ENCODE measurements around the gene HSD17B14. TPM values are rescaled to one million over a fixed set of nuclear protein-coding genes. Genes with fewer than 3 reads are reported as not detected.

HSD17B14 gene
- total and polyA plus RNA-seq, 9 of the 15 experiments (the other 6 are each of a cell fraction or from before 2014, with no cell fraction given): 0.16 TPM; not detected in 8

- TF ChIP-seq ARID2 (IDR thresholded peaks at IDR 0.05) (no peak), GTF2F1 (IDR thresholded peaks at IDR 0.05; ENCODE audit: low read depth, low read length) (peak; percentile 95), HOXB6 (CRISPR knock-in tag; IDR thresholded peaks at IDR 0.05; ENCODE audit: borderline replicate concordance) (peak; percentile 55; the same call in 1 of the 2 replicates), ZBTB26 (CRISPR knock-in tag; IDR thresholded peaks at IDR 0.05) (no peak), ARHGAP35 (IDR thresholded peaks at IDR 0.05; ENCODE audit: partially characterized antibody) (peak; percentile 71), ETS2 (tag; IDR thresholded peaks at IDR 0.05; ENCODE audit: borderline replicate concordance, poor library complexity, severe bottlenecking) (peak; percentile 34), ZNF398 (CRISPR knock-in tag; IDR thresholded peaks at IDR 0.05) (no peak), PHTF2 (CRISPR knock-in tag; IDR thresholded peaks at IDR 0.05) (no peak), SRSF3 (IDR thresholded peaks at IDR 0.05; ENCODE audit: insufficient read depth, low read length) (peak; percentile 79; the same call in 1 of the 2 replicates), ZKSCAN3 (CRISPR knock-in tag; IDR thresholded peaks at IDR 0.05) (no peak), ZNF282 (CRISPR knock-in tag; IDR thresholded peaks at IDR 0.05) (no peak), SRF (CRISPR knock-in tag; IDR thresholded peaks at IDR 0.05) (peak in 1 of 2 experiments; percentile 58; a peak in 1 of 4 replicates), HDAC8 (tag; IDR thresholded peaks at IDR 0.05) (0 out of 2 replicates have a peak, but pooled peaks have one; percentile 38), ZNF431 (CRISPR knock-in tag; IDR thresholded peaks at IDR 0.05) (no peak), ZNF224 (CRISPR knock-in tag; IDR thresholded peaks at IDR 0.05) (0 out of 2 replicates have a peak, but pooled peaks have one; percentile 51), POLR3A (IDR thresholded peaks at IDR 0.05; ENCODE audit: borderline replicate concordance, extremely low read depth, insufficient read depth, insufficient read length) (no peak), DIDO1 (tag; IDR thresholded peaks at IDR 0.05; ENCODE audit: low read depth) (no peak), XRCC4 (IDR thresholded peaks at IDR 0.05; ENCODE audit: extremely low read depth, insufficient read depth, insufficient read length) (no peak), CREM (IDR thresholded peaks at IDR 0.05; ENCODE audit: low read depth) (peak; percentile 96), CUX1 (CRISPR knock-in tag; IDR thresholded peaks at IDR 0.05) (no peak)
Observed at GRCh38 chr19:48872182-48872883, 36.0 kb upstream of the HSD17B14 start, which contains the start of gene PPP1R15A (continued).

Data from K562 (cell line).